Ovary (tissue), 3 donors: ENCODE measurements around the gene MAP4.

Experiments
- CTCF ChIP-seq, 3 donors: fragments of 450-650 bp in 2 of 3; fragments of 200-600 bp in 1 of 3; IDR thresholded peaks; one replicate each; pipeline versions ENCODE4 v1.5.1 to v1.8.0; 2016 to 2022; ENCODE audit warnings: antibody characterized with exemption in 3 of 3, mild to moderate bottlenecking in 1 of 3
- POLR2A ChIP-seq: fragments of 450-650 bp; IDR thresholded peaks from one replicate; pipeline ENCODE4 v1.6.1; 2017; ENCODE audit warnings: antibody characterized with exemption, mild to moderate bottlenecking, moderate library complexity
- donor health status: DM: no; HTN: no; CAD: no.

GRCh38 chr3:47849186-47849698 lies 167.0 kb downstream of the MAP4 start:
- no peak for TF ChIP-seq POLR2A
- no peak for TF ChIP-seq CTCF (IDR thresholded peaks at IDR 0.05)
